Smooth muscle cell of the coronary artery (primary cell): Measurements from ENCODE around the gene ARFGEF3. TPM values are rescaled to one million over a fixed set of nuclear protein-coding genes. Genes with fewer than 3 reads are reported as not detected.

ENCODE experiments used
- total RNA-seq: library from RNA; depleted of rRNA; stranded (reverse); fragments of >200 nt; gene quantifications from 2 replicates; pipeline ENCODE4 v1.2.3, GENCODE V29; 2014; ENCODE audit warnings: low replicate concordance

Gene ARFGEF3, protein sequence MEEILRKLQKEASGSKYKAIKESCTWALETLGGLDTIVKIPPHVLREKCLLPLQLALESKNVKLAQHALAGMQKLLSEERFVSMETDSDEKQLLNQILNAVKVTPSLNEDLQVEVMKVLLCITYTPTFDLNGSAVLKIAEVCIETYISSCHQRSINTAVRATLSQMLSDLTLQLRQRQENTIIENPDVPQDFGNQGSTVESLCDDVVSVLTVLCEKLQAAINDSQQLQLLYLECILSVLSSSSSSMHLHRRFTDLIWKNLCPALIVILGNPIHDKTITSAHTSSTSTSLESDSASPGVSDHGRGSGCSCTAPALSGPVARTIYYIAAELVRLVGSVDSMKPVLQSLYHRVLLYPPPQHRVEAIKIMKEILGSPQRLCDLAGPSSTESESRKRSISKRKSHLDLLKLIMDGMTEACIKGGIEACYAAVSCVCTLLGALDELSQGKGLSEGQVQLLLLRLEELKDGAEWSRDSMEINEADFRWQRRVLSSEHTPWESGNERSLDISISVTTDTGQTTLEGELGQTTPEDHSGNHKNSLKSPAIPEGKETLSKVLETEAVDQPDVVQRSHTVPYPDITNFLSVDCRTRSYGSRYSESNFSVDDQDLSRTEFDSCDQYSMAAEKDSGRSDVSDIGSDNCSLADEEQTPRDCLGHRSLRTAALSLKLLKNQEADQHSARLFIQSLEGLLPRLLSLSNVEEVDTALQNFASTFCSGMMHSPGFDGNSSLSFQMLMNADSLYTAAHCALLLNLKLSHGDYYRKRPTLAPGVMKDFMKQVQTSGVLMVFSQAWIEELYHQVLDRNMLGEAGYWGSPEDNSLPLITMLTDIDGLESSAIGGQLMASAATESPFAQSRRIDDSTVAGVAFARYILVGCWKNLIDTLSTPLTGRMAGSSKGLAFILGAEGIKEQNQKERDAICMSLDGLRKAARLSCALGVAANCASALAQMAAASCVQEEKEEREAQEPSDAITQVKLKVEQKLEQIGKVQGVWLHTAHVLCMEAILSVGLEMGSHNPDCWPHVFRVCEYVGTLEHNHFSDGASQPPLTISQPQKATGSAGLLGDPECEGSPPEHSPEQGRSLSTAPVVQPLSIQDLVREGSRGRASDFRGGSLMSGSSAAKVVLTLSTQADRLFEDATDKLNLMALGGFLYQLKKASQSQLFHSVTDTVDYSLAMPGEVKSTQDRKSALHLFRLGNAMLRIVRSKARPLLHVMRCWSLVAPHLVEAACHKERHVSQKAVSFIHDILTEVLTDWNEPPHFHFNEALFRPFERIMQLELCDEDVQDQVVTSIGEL (N-terminal part only)
- under 0.01 and 0.08 TPM in 2 replicates for total RNA-seq

DNA sequence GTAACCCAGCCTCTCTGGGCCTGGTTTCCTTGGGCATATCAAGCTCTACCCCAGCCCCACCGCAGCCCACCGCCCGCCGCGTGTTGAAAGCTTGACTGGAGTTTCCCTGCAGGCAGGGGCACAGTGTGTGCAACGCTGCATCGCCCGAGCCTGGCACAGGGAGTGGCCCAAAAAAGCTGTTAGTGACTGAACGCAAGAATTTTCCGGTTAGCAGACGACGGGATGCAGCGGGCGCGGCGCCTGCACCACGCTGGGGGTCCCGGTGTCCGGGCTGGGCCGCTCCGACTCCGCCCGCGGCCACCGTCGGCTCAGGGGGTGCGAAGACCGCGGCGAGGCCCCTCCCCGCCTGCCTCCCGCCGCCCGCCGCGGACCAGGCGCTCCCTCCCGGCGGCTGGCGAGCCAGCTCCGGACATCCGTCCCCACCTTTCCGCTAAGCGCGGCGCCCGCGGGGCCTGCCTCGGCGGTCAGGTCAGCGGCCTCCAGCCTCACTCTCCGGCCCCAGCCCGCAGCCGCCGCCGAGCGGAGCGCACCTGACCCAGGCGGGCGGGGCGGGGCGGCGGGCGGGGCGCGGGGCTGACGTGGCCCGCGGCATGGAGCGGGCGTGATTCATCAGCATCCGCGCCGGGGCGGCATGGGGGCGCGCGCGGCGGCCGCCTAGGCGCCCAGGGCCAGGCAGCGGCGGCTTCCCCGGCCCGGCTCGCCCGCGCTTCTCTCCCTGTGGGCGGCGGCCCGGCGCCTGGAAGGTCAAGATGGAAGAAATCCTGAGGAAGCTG is at the start of gene ARFGEF3:
Gene ARFGEF3, plus strand, starts transcription at position 602 of the 773 bp plus-strand sequence. Its CDS starts 148 bp downstream, at position 750.

DNA sequence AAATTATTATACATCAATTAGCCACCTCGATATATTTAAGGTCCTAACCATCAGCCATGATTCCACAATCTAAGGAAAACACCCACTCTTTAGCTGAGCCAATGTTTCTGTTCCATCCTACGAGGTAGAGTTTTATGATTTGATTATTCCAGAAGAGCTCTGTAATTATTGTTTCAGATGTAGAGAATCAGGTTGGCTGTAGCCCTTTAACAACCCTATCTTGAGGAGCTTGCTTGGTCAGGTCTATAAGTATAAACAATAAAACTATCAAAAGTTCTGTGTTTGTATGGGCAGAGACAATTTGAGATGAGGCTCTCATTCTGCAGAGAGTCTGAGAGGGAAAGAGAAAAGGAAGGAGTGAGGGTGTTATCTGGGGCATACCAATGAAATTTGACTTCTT is 56.7 kb downstream of the ARFGEF3 start, which contains the start of gene PBOV1:
Gene PBOV1, minus strand, starts transcription at position 43 of the 400 bp plus-strand sequence. CDS start 96 bp downstream, outside the sequence.

DNA sequence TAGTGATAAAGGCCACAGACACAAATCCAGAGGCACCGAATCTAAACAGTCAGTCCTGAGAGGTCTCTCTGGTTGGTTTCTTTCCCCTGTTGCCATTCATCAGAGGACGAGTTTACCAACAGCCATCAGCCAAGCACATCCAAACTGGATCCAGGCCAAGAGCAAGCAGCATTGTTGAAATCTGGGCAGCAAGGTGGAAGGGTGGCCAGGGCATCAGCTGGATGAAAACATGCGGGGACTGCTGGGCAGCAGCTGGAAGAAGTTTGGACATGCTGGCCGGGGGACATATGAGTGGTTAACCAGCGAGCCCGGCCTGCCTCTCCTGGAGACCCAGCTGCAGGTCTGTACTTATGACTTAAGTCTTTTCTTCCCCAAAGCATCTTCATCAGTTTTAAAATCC is 216.1 kb downstream of the ARFGEF3 start, which contains the start of gene SMIM28:
Gene SMIM28, plus strand, starts transcription at position 62 of the 400 bp plus-strand sequence. Its CDS starts 168 bp downstream, at position 230.

Other genes starting within 250 kb of the ARFGEF3 start
- 8.9 and 14.3 TPM in 2 replicates for gene PERP, start 54.5 kb upstream of the ARFGEF3 start, total RNA-seq
- gene PBOV1, start 56.6 kb downstream of the ARFGEF3 start, total RNA-seq: not detected in 2 replicates
- not detected in 2 replicates for gene SMIM28, start 216.0 kb downstream of the ARFGEF3 start, total RNA-seq
- 6.7 and 29.5 TPM in 2 replicates for gene HEBP2, start 242.3 kb downstream of the ARFGEF3 start, total RNA-seq